DMS 273 (cell line): ENCODE results near the gene FARP2.

Experiments
- DNase-seq: peaks from one replicate; lab custom pipeline; 2025; ENCODE audit not compliant: unreplicated experiment; lab: John Stamatoyannopoulos, UW

The FARP2 gene

GRCh38 chr2:241485172-241485911, 129.3 kb downstream of the FARP2 start:
- no peak for DNase-seq

DNA sequence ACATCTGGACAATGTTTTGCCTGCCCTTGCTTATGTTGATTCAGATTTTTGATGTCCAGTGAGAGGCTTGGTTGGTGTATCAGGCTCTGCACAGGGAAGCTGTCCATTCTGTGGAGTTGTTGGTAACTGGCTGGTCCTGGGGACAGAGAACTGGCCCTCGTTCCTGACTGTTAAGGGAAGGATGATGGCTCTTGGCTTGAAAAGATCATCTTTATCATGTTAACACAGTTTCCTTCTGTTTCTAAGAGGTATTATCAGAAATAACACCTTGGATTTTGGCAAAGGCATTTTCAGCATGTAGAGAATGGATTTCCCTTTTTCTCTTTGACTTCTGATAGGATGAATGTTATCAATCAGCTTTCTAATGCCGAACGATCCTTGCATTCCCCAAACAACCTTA, 133.0 kb downstream of the FARP2 start:
- DNase-seq = no peak

DNA sequence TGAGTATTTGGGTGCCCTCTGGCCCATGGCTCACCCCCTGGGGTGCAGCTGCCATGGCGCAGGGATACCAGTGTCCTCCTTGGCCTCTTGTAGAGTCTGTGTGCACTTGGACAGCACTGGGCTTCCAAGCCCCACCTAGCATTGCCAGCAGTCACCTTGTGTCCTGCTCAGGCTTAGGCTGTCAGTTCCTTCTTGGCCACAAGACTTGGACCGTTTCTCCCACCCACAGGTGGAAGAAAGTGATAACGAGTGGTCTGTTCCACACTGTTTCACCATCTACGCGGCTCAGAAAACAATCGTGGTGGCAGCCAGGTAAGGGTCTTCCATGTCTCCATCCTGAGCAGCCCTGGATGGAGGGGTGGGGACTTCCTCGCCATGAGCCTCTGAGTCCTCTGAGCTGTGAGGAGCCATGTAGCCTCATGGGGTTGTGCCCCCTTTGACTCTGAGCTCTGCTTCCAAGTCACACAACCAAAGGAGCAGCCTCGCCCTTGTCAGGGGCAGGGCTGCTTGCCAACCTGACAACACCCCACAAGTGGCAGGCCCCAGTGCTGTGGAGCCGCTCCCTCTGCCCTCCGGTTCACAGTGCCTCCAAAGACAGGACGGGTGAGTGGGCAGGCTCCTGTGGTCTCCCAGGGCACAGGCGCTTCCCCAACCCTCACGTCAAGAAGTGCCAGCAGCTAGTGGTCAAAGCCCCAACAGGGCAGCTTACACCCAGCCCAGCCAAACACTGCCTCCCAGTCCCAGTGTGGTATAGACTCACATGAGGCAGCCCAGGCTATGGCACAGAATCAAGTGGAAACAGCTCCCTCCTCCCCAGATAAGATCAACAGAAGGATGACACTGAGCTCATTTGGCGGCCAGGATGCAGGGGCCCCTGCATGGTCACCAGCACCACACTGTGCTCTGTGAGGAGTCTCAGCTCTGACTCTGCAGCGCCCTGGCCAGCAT, 133.9 kb downstream of the FARP2 start:
- no peak for DNase-seq

- DNase-seq = no peak
Measured at GRCh38 chr2:241490825-241491506, 134.9 kb downstream of the FARP2 start.

GRCh38 chr2:241491549-241492173, 135.6 kb downstream of the FARP2 start:
- no peak for DNase-seq

DNA sequence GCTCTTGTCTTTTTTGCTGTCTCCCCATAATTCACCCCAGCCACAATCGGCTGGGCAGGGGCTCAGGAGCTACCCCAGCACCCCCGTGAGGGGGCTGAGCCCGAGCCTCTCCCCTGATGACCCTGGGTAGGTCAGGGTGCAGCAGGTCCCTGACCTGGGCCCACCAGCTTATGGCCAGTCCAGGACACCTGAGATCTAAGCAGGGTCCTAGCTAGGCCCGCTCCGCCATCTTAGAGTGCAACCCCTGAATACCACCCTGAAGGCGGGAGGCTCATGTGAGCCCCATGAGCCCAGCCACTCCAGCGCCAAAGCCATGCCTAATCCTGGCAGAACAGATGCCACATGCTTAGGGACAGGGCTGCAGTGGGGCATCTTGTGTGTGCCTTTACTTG, 136.1 kb downstream of the FARP2 start:
- no peak for DNase-seq

DNA sequence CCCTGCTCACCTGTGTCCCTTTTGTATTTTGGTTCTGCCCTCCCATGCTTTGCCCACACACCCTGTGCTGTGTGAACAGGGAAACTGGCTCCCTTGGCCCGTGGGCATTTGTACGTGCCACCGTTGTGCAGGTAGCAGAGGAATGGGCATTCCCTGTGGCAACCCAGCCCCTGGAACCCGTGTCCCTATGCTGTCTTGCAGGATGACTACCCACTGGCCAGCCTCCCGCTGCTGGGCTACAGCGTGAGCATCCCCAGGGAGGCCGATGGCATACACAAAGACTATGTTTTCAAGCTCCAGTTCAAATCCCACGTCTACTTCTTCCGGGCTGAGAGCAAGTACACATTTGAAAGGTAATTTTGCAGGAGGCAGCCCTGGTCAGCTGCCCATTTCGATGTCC, 137.0 kb downstream of the FARP2 start:
- DNase-seq = no peak

GRCh38 chr2:241494311-241494908, 138.3 kb downstream of the FARP2 start:
- DNase-seq = no peak

DNA sequence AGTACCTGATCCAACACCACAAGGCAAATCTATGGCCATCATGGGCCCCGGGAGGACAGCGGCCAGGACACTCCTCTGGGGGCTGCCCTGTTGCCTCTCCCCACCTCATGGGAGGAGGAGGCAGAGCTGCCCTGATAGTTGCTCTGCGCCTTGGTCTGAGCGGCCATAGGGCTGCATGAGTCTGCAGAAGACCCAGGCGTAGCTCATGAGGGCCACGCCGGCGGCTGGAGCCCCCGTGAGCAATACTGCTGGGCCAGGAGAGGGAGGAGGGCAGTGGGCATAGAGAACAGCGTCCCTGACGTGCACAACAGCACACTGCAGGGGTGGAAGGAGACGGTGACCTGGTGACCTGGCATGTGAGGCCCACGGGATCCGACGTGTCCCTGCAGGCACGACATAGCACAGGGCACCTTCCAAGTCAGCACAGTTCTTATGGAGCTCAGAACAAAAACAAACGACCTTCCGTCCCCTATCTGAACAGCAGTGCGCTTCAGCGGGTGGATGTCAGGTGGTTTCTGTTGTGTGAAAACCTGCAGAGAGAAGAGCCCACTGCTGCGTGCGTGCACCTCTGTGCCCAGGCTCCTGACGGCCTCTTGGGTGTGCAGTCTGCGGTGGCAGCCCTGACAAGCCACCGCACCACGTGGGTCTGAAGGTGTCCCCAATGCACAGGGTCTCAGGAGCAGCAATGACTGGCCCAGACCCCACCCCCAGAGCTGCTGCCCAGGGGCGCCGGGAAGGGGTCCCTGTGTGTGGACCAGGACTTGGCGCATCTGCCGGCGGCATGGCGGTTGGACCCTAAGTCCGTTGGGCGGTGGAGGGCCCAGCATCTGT, 139.3 kb downstream of the FARP2 start:
- no peak for DNase-seq

DNA sequence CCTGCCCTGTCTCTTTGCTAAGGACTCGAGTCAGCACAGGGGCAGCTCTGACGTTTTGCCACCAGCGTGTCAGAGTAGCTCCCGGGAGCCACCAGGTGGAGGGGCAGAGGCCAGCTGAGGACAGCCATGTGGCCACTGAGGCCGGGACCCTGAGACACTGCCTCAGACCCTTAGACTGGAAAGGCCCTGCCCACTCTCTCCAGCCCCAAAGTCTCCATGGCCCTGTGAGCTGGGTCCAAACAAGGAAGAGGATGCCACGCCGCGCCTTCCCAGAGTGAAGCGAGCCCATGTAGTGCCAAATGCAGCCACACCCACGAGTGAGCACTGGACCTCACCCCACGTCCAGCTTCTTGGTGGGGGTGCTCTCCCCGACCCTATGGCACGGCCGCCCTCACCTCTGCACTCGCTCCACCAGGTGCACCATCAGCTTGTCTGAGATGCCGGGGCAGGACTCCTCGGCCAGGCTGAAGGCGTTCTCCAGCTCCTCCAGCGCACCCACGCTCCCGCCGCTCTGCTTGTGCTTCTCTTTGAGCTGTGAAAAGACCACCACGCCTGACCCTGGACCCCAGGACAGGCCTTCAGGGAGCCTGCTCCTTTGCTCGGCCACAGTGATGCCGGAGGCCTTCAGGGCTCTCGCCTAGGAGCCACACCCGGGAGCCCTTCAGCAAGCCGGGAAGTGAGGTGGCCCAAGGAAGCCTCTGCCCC, 140.1 kb downstream of the FARP2 start:
- no peak for DNase-seq

- no peak for DNase-seq
Measured at GRCh38 chr2:241496904-241497877, 141.1 kb downstream of the FARP2 start.

GRCh38 chr2:241498115-241499070, 142.3 kb downstream of the FARP2 start:
- DNase-seq = no peak

- DNase-seq = peak; percentile 86
Measured at GRCh38 chr2:241499146-241499965, 143.3 kb downstream of the FARP2 start.

DNA sequence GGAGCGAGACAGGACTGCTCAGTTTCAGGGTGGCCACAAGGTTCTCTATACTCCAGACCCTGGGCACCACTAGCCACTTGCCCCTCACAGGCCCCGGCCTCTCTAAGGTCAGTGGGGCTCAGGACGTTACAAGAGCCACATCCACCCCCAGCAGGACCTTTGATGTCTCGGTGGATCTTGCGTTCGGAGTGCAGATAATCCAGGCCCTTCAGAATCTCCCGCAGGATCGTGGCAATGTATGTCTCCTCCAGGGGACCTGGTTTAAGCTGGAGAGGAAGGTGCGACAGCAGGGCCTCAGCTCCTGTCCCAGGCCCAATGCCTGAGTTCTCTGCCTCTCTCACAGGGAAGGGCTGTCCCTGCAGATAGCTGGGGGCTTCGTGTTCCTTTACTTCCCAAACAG, 143.9 kb downstream of the FARP2 start:
- no peak for DNase-seq

DNA sequence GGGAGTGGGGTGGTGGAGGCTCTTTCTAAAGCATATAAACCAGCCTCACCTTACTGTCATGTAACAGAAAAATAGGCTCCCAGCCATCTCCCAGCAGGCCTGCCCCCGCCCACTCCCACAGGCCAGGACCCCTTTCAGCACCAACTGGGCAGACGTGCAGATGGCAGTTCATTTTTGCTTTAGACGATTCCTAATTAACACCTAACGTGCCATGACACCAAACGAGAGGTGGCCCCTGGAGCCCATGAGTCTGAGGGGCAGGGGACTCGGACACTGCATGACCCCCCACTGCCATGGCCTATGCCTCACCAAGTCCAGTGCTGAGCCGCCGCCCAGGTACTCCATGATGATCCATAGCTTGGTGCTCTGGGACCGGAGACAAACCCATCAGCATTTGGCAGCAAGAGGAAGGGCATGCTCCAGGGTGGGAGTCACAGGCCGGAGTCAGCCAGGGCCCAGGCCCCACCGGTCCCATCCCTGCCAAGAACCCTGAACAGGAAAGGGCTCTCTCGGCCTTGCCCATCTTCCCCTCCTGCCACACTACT, 144.4 kb downstream of the FARP2 start:
- no peak for DNase-seq

- no peak for DNase-seq
Measured at GRCh38 chr2:241501099-241501541, 145.0 kb downstream of the FARP2 start.
